ENCODE results near the gene TSHZ2.

The TSHZ2 gene

GRCh38 chr20:53148771-53149147, 176.6 kb downstream of the TSHZ2 start:
- H3K9me3 ChIP-seq: no peaks in the 10 kb centered on the region
- H3K9ac ChIP-seq: no peak overlapping the region; the same call in 1 of the 2 replicates
- H3K36me3 ChIP-seq: no peaks in the 10 kb centered on the region
- peak overlapping the region; percentile 61 for H3K4me2 ChIP-seq
- H3K27me3 ChIP-seq: no peaks in the 10 kb centered on the region
- peaks cover 36% of the 10 kb centered on the region for H3K4me1 ChIP-seq
- H3K27ac ChIP-seq: no peak overlapping the region
- no peaks in the 10 kb centered on the region for H4K20me1 ChIP-seq
- no peak overlapping the region for H3K4me3 ChIP-seq
- TF ChIP-seq Cebpa-rat (IDR thresholded peaks at IDR 0.05): no peak

GRCh38 chr20:53149148-53149889, 177.2 kb downstream of the TSHZ2 start:
- Histone ChIP-seq H3K36me3 (no peaks in the 10 kb centered on the region), H3K9ac (no peak overlapping the region; the same call in 1 of the 2 replicates), H3K4me1 (peaks cover 36% of the 10 kb centered on the region), H3K4me2 (peak overlapping the region; percentile 61), H3K4me3 (no peak overlapping the region), H3K27me3 (no peaks in the 10 kb centered on the region), H3K27ac (no peak overlapping the region), H4K20me1 (no peaks in the 10 kb centered on the region), H3K9me3 (no peaks in the 10 kb centered on the region)
- TF ChIP-seq Cebpa-rat (IDR thresholded peaks at IDR 0.05): no peak

GRCh38 chr20:53149890-53150205, 177.7 kb downstream of the TSHZ2 start:
- no peak overlapping the region for H3K9ac ChIP-seq
- no peaks in the 10 kb centered on the region for H3K36me3 ChIP-seq
- H4K20me1 ChIP-seq: no peaks in the 10 kb centered on the region
- TF ChIP-seq Cebpa-rat (IDR thresholded peaks at IDR 0.05): no peak
- no peak overlapping the region for H3K4me3 ChIP-seq
- H3K4me1 ChIP-seq: peaks cover 36% of the 10 kb centered on the region
- no peaks in the 10 kb centered on the region for H3K9me3 ChIP-seq
- peak overlapping the region; percentile 61 for H3K4me2 ChIP-seq
- H3K27ac ChIP-seq: no peak overlapping the region
- H3K27me3 ChIP-seq: no peaks in the 10 kb centered on the region

GRCh38 chr20:53150532-53150931, 178.4 kb downstream of the TSHZ2 start:
- no peaks in the 10 kb centered on the region for H3K9me3 ChIP-seq
- H3K4me1 ChIP-seq: peaks cover 33% of the 10 kb centered on the region
- no peak overlapping the region for H3K4me2 ChIP-seq
- H3K9ac ChIP-seq: no peak overlapping the region
- no peak overlapping the region for H3K27ac ChIP-seq
- no peaks in the 10 kb centered on the region for H4K20me1 ChIP-seq
- no peak for TF ChIP-seq Cebpa-rat (IDR thresholded peaks at IDR 0.05)
- no peaks in the 10 kb centered on the region for H3K27me3 ChIP-seq
- no peaks in the 10 kb centered on the region for H3K36me3 ChIP-seq
- H3K4me3 ChIP-seq: no peak overlapping the region

GRCh38 chr20:53152228-53152627, 180.1 kb downstream of the TSHZ2 start:
- no peak overlapping the region for H3K9ac ChIP-seq
- no peaks in the 10 kb centered on the region for H4K20me1 ChIP-seq
- no peaks in the 10 kb centered on the region for H3K9me3 ChIP-seq
- no peak overlapping the region for H3K27ac ChIP-seq
- peaks cover 18% of the 10 kb centered on the region for H3K4me1 ChIP-seq
- no peak for TF ChIP-seq Cebpa-rat (IDR thresholded peaks at IDR 0.05)
- no peak overlapping the region for H3K4me2 ChIP-seq
- no peaks in the 10 kb centered on the region for H3K36me3 ChIP-seq
- no peaks in the 10 kb centered on the region for H3K27me3 ChIP-seq
- H3K4me3 ChIP-seq: no peak overlapping the region

- Histone ChIP-seq H4K20me1 (no peaks in the 10 kb centered on the region), H3K9ac (no peak overlapping the region), H3K9me3 (no peaks in the 10 kb centered on the region), H3K27me3 (no peaks in the 10 kb centered on the region), H3K4me2 (no peak overlapping the region), H3K4me3 (no peak overlapping the region), H3K4me1 (peaks cover 6% of the 10 kb centered on the region), H3K36me3 (no peaks in the 10 kb centered on the region), H3K27ac (no peak overlapping the region)
- no peak for TF ChIP-seq Cebpa-rat (IDR thresholded peaks at IDR 0.05)
Measured at GRCh38 chr20:53154540-53154939, 182.4 kb downstream of the TSHZ2 start.

GRCh38 chr20:53157443-53158408, 185.6 kb downstream of the TSHZ2 start:
- Histone ChIP-seq H3K9me3 (no peaks in the 10 kb centered on the region), H4K20me1 (no peaks in the 10 kb centered on the region), H3K27me3 (no peaks in the 10 kb centered on the region), H3K27ac (no peak overlapping the region), H3K4me1 (no peaks in the 10 kb centered on the region; the same call in 1 of the 2 replicates), H3K4me3 (no peak overlapping the region), H3K36me3 (no peaks in the 10 kb centered on the region), H3K4me2 (no peak overlapping the region), H3K9ac (no peak overlapping the region)
- no peak for TF ChIP-seq Cebpa-rat (IDR thresholded peaks at IDR 0.05)

- Histone ChIP-seq H3K27me3 (no peaks in the 10 kb centered on the region), H3K27ac (no peak overlapping the region), H3K9ac (no peak overlapping the region), H3K4me1 (no peaks in the 10 kb centered on the region; the same call in 1 of the 2 replicates), H3K36me3 (no peaks in the 10 kb centered on the region), H3K4me2 (no peak overlapping the region), H4K20me1 (no peaks in the 10 kb centered on the region), H3K9me3 (no peaks in the 10 kb centered on the region), H3K4me3 (no peak overlapping the region)
- TF ChIP-seq Cebpa-rat (IDR thresholded peaks at IDR 0.05): no peak
Measured at GRCh38 chr20:53159160-53159559, 187.0 kb downstream of the TSHZ2 start.

- H3K36me3 ChIP-seq: no peaks in the 10 kb centered on the region
- no peak overlapping the region for H3K9ac ChIP-seq
- H3K4me3 ChIP-seq: no peak overlapping the region
- TF ChIP-seq Cebpa-rat (IDR thresholded peaks at IDR 0.05): no peak
- H3K27me3 ChIP-seq: no peaks in the 10 kb centered on the region
- H3K9me3 ChIP-seq: no peaks in the 10 kb centered on the region
- no peak overlapping the region for H3K27ac ChIP-seq
- H3K4me1 ChIP-seq: no peaks in the 10 kb centered on the region; the same call in 1 of the 2 replicates
- H4K20me1 ChIP-seq: no peaks in the 10 kb centered on the region
- H3K4me2 ChIP-seq: no peak overlapping the region
Measured at GRCh38 chr20:53161073-53161472, 188.9 kb downstream of the TSHZ2 start.

- Histone ChIP-seq H3K9me3 (no peaks in the 10 kb centered on the region), H3K4me2 (no peak overlapping the region), H4K20me1 (no peaks in the 10 kb centered on the region), H3K27ac (no peak overlapping the region), H3K9ac (no peak overlapping the region), H3K36me3 (no peaks in the 10 kb centered on the region), H3K27me3 (no peaks in the 10 kb centered on the region), H3K4me1 (no peaks in the 10 kb centered on the region; the same call in 1 of the 2 replicates), H3K4me3 (no peak overlapping the region)
- no peak for TF ChIP-seq Cebpa-rat (IDR thresholded peaks at IDR 0.05)
Measured at GRCh38 chr20:53161473-53161872, 189.3 kb downstream of the TSHZ2 start.

All from BLaER1 (cell line).